RCC 7860 (cell line): ENCODE data around the gene GPX2.

Experiments used
- DNase-seq: peaks from one replicate; pipeline ENCODE4 v3.0.0-alpha.2; 2015; ENCODE audit warnings: low spot score
- FAIRE-seq: peaks from 2 replicates; lab custom pipeline; 2012; peaks lifted over from hg19 to GRCh38; lab: Jason Lieb, UNC

GPX2 gene

GRCh38 chr14:64942531-64943111 lies at the start of gene GPX2:
Gene GPX2, minus strand, starts transcription at chr14:64942745. Its CDS starts 19 bp downstream, at chr14:64942726.
- no peak for FAIRE-seq
- DNase-seq: no peak

GRCh38 chr14:64990939-64991338 lies 48.4 kb upstream of the GPX2 start:
- FAIRE-seq (no peak), DNase-seq (no peak)

GRCh38 chr14:64990296-64990695 lies 47.8 kb upstream of the GPX2 start:
- no peak for FAIRE-seq
- no peak for DNase-seq

- no peak for DNase-seq
- FAIRE-seq: no peak
These were observed 44.9 kb upstream of the GPX2 start for GRCh38 chr14:64987438-64987767.

GRCh38 chr14:64986648-64987437 lies 44.3 kb upstream of the GPX2 start, which contains the start of gene FNTB:
Gene FNTB, plus strand, starts transcription at chr14:64986895. Its CDS starts 59 bp downstream, at chr14:64986954.
- DNase-seq (peak; percentile 76), FAIRE-seq (peak; percentile 31)

GRCh38 chr14:64983439-64984310 lies 41.1 kb upstream of the GPX2 start:
- FAIRE-seq: no peak
- DNase-seq: peak; percentile 16

- no peak for DNase-seq
- FAIRE-seq: no peak
These were observed 37.0 kb upstream of the GPX2 start for GRCh38 chr14:64979336-64980074.

GRCh38 chr14:64974563-64974962 lies 32.0 kb upstream of the GPX2 start:
- no peak for FAIRE-seq
- no peak for DNase-seq

GRCh38 chr14:64973826-64974225 lies 31.3 kb upstream of the GPX2 start:
- DNase-seq (no peak), FAIRE-seq (no peak)

- no peak for FAIRE-seq
- no peak for DNase-seq
These were observed 30.5 kb upstream of the GPX2 start for GRCh38 chr14:64973026-64973442.

- FAIRE-seq: no peak
- DNase-seq: no peak
These were observed 29.6 kb upstream of the GPX2 start, which contains the start of gene RAB15 for GRCh38 chr14:64971943-64972791. Gene RAB15, minus strand, starts transcription at chr14:64972336. Its CDS starts 260 bp downstream, at chr14:64972076.

GRCh38 chr14:64971491-64971942 lies 29.0 kb upstream of the GPX2 start:
- FAIRE-seq (no peak), DNase-seq (no peak)

- no peak for FAIRE-seq
- DNase-seq: no peak
These were observed 28.4 kb upstream of the GPX2 start for GRCh38 chr14:64970776-64971477.

- DNase-seq (no peak), FAIRE-seq (no peak)
These were observed 27.5 kb upstream of the GPX2 start for GRCh38 chr14:64970041-64970440.

GRCh38 chr14:64968651-64969050 lies 26.1 kb upstream of the GPX2 start:
- DNase-seq: no peak
- no peak for FAIRE-seq

- DNase-seq (no peak), FAIRE-seq (no peak)
These were observed 25.6 kb upstream of the GPX2 start for GRCh38 chr14:64968167-64968566.

GRCh38 chr14:64966976-64967375 lies 24.4 kb upstream of the GPX2 start:
- DNase-seq (no peak), FAIRE-seq (no peak)

- FAIRE-seq (no peak), DNase-seq (no peak)
These were observed 22.9 kb upstream of the GPX2 start for GRCh38 chr14:64965356-64966000.

- FAIRE-seq (no peak), DNase-seq (no peak)
These were observed 21.1 kb upstream of the GPX2 start for GRCh38 chr14:64963611-64964010.
